GM18508 (cell line): Measurements from ENCODE around the gene EDARADD.
"Not testable (repeated sequence)": the region's sequence is repeated elsewhere in the genome, so short reads cannot be mapped to it uniquely, and the experiment has no call there.

Experiments
- ATAC-seq: cut with Tn5 transposase; IDR thresholded peaks from one replicate; pipeline ENCODE4 v1.9.1; 2021; ENCODE audit warnings: moderate number of reproducible peaks; ENCODE audit not compliant: insufficient read depth, unreplicated experiment

The EDARADD gene

GRCh38 chr1:236480758-236481436, 86.8 kb downstream of the EDARADD start:
- ATAC-seq = no peak

- no peak for ATAC-seq
Measured at GRCh38 chr1:236484310-236484971, 90.4 kb downstream of the EDARADD start.

GRCh38 chr1:236486356-236487002, 92.4 kb downstream of the EDARADD start:
- no peak for ATAC-seq

GRCh38 chr1:236489161-236489560, 95.1 kb downstream of the EDARADD start:
- not testable (repeated sequence) for ATAC-seq

- no peak for ATAC-seq
Measured at GRCh38 chr1:236489710-236490377, 95.8 kb downstream of the EDARADD start.

- ATAC-seq = no peak
Measured at GRCh38 chr1:236491469-236492136, 97.5 kb downstream of the EDARADD start.

GRCh38 chr1:236492378-236492777, 98.3 kb downstream of the EDARADD start:
- ATAC-seq = no peak

- ATAC-seq = no peak
Measured at GRCh38 chr1:236494082-236494481, 100.0 kb downstream of the EDARADD start.

- no peak for ATAC-seq
Measured at GRCh38 chr1:236494586-236495466, 100.7 kb downstream of the EDARADD start.

GRCh38 chr1:236495467-236496112, 101.5 kb downstream of the EDARADD start:
- no peak for ATAC-seq

- ATAC-seq = no peak
Measured at GRCh38 chr1:236497908-236498307, 103.8 kb downstream of the EDARADD start.

- ATAC-seq = no peak
Measured at GRCh38 chr1:236501093-236501492, 107.0 kb downstream of the EDARADD start.

GRCh38 chr1:236502579-236502971, 108.5 kb downstream of the EDARADD start:
- no peak for ATAC-seq

- no peak for ATAC-seq
Measured at GRCh38 chr1:236502972-236503639, 109.0 kb downstream of the EDARADD start.

- ATAC-seq = not testable (repeated sequence)
Measured at GRCh38 chr1:236504338-236504737, 110.3 kb downstream of the EDARADD start.

- ATAC-seq = no peak
Measured at GRCh38 chr1:236507022-236507700, 113.1 kb downstream of the EDARADD start.

GRCh38 chr1:236508593-236509027, 114.5 kb downstream of the EDARADD start:
- ATAC-seq = peak; percentile 27

GRCh38 chr1:236509203-236509602, 115.1 kb downstream of the EDARADD start:
- ATAC-seq = no peak
